WTC11 (cell line): Measurements from ENCODE around the gene SDHAF4.

Experiments
- JUN ChIP-seq: sonication (generic); formaldehyde crosslinking; IDR thresholded peaks from 2 replicates; pipeline ENCODE4 v1.8.0; 2023; ENCODE audit warnings: mild to moderate bottlenecking, missing genetic modification reagents
- KAT7 ChIP-seq: sonication (generic); formaldehyde crosslinking; IDR thresholded peaks from 2 replicates; pipeline ENCODE4 v1.8.1; 2023; ENCODE audit warnings: missing genetic modification reagents, mild to moderate bottlenecking, borderline replicate concordance
- TF ChIP-seq, protein P1 (sequence below): sonication (generic); formaldehyde crosslinking; IDR thresholded peaks from 2 replicates; pipeline ENCODE4 v1.8.1; 2023; ENCODE audit warnings: mild to moderate bottlenecking, missing genetic modification reagents
- TF ChIP-seq, protein P2 (sequence below): sonication (generic); formaldehyde crosslinking; conservative IDR thresholded peaks from 2 replicates; pipeline ENCODE4 v1.8.1; 2022; ENCODE audit warnings: mild to moderate bottlenecking, missing genetic modification reagents
- TF ChIP-seq, protein P3 (sequence below): fragments of 200-600 bp; IDR thresholded peaks from 2 replicates; pipeline ENCODE4 v1.8.0; 2022; ENCODE audit warnings: antibody characterized with exemption
- TF ChIP-seq, protein P4 (sequence below): fragments of 250-450 bp; sonication (Bioruptor Pico); conservative IDR thresholded peaks from 2 replicates; pipeline ENCODE4 v1.9.0; 2021; ENCODE audit warnings: mild to moderate bottlenecking

DNA sequence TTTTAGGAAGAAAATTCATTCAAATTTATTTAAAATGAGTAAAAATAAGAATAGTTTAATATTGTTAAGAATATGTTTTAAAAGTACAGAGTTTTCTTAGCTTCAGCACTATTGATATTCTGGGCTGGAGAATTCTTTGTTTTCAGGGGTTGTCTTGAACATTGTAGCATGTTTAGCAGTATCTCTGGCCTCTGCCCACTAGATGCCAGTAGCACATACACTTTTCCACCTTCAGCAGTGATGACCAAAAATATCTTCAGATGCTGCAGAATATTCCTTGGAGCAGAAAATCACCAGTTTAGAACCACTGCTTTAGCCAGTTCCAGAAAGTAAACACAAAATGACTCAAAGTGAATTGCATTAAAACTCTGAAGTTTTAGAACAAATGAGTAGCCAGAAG lies 19.4 kb upstream of the SDHAF4 start:
- TF ChIP-seq JUN (CRISPR knock-in tag) (no peak), KAT7 (CRISPR knock-in tag) (no peak)
- TF ChIP-seq, protein P1, sequence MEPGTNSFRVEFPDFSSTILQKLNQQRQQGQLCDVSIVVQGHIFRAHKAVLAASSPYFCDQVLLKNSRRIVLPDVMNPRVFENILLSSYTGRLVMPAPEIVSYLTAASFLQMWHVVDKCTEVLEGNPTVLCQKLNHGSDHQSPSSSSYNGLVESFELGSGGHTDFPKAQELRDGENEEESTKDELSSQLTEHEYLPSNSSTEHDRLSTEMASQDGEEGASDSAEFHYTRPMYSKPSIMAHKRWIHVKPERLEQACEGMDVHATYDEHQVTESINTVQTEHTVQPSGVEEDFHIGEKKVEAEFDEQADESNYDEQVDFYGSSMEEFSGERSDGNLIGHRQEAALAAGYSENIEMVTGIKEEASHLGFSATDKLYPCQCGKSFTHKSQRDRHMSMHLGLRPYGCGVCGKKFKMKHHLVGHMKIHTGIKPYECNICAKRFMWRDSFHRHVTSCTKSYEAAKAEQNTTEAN: no peak
- TF ChIP-seq, protein P2, sequence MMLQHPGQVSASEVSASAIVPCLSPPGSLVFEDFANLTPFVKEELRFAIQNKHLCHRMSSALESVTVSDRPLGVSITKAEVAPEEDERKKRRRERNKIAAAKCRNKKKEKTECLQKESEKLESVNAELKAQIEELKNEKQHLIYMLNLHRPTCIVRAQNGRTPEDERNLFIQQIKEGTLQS: no peak
- TF ChIP-seq, protein P3, sequence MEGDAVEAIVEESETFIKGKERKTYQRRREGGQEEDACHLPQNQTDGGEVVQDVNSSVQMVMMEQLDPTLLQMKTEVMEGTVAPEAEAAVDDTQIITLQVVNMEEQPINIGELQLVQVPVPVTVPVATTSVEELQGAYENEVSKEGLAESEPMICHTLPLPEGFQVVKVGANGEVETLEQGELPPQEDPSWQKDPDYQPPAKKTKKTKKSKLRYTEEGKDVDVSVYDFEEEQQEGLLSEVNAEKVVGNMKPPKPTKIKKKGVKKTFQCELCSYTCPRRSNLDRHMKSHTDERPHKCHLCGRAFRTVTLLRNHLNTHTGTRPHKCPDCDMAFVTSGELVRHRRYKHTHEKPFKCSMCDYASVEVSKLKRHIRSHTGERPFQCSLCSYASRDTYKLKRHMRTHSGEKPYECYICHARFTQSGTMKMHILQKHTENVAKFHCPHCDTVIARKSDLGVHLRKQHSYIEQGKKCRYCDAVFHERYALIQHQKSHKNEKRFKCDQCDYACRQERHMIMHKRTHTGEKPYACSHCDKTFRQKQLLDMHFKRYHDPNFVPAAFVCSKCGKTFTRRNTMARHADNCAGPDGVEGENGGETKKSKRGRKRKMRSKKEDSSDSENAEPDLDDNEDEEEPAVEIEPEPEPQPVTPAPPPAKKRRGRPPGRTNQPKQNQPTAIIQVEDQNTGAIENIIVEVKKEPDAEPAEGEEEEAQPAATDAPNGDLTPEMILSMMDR: no peak
- TF ChIP-seq, protein P4, sequence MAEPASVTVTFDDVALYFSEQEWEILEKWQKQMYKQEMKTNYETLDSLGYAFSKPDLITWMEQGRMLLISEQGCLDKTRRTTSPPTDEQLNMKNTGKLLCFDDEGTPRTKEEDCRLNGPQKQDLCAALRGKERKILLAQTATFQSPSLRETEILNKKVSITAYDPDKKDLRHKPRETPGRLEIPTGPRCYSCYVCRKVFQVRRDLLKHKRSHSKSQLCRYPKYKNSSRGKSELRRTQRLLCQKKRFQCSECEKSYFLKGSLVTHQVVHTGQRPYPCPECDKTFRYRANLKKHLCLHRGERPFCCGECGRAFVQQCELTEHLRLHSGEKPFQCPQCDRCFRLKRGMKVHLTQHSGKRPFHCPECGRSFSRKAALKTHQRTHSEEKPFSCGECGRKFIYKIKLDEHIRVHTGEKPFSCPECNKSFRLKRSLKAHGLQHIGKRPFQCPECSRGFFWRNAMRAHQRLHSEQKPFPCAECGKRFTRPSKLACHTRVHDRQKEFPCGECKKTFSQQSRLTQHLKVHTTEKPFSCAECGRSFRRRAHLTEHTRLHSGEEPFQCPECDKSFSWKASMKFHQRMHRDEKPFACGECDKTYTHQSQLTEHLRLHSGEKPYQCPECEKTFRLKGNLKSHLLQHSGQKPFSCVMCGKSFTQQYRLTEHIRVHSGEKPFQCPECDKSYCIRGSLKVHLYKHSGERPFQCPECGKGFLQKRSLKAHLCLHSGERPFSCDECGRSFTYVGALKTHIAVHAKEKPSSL (CRISPR knock-in tag): no peak
